ENCODE results near the gene SMIM32. TPM values are rescaled to one million over a fixed set of nuclear protein-coding genes. Genes with fewer than 3 reads are reported as not detected.

Gene SMIM32
- 10 to 100 TPM in 1 of 5 donors, under 1 TPM in 1, not detected in 3; 0.55 to 22.0 TPM for total RNA-seq
- polyA plus RNA-seq, result under 1 TPM; 0.30 to 0.76 (median 0.75) TPM
- long read RNA-seq, donor 1, partial matches to known transcripts, result 0 of 1 reads
- long read RNA-seq, donor 1, other reads (novel, unspliced or antisense), result 0 of 1 reads
- long read RNA-seq, donor 2, partial matches to known transcripts, result 0 of 2 reads
- long read RNA-seq, donor 2, other reads (novel, unspliced or antisense), result 0 of 2 reads
- long read RNA-seq, donor 3, partial matches to known transcripts, result 0 of 1 reads
- long read RNA-seq, donor 3, other reads (novel, unspliced or antisense), result 0 of 1 reads
- long read RNA-seq, donor 4, result 0 reads
- long read RNA-seq, donor 5, result 0 reads
- long read RNA-seq, donor 6, partial matches to known transcripts, result 0 of 2 reads
- long read RNA-seq, donor 6, other reads (novel, unspliced or antisense), result 0 of 2 reads
- long read RNA-seq, donor 7, partial matches to known transcripts, result 0 of 2 reads
- long read RNA-seq, donor 7, other reads (novel, unspliced or antisense), result 0 of 2 reads
- long read RNA-seq, donor 8, result 0 reads
- long read RNA-seq, donor 9, result 0 reads
- long read RNA-seq, donor 10, partial matches to known transcripts, result 0 of 3 reads
- long read RNA-seq, donor 10, other reads (novel, unspliced or antisense), result 0 of 3 reads

- Histone ChIP-seq H3K27ac (peak within 1 kb of the TSS in 1 of 5 donors; percentile 11), H3K9me3 (no peaks in the 10 kb centered on the region), H3K36me3 (peaks cover 0 to 13% (median 10%) of the 10 kb centered on the region in 4 donors), H3K27me3 (peaks cover 0 to 58% (median 42%) of the 10 kb centered on the region in 3 donors), H3K4me3 (peak within 1 kb of the TSS; percentile 39 to 56 (median 48)), H3K4me1 (peaks cover 21 to 52% (median 36%) of the 10 kb centered on the region in 4 donors)
- peak in 1 of 2 donors; percentile 76 for DNase-seq
- TF ChIP-seq EP300 (IDR thresholded peaks at IDR 0.05) (no peak), CTCF (IDR thresholded peaks at IDR 0.05) (no peak), POLR2A (IDR thresholded peaks at IDR 0.05) (no peak), POLR2AphosphoS5 (IDR thresholded peaks at IDR 0.05) (no peak)
- intact Hi-C loops (cut with DNase I; ENCODE audit: low total_unique reads), result no loop called here
- WGBS, 5 donors, result 1 to 2% (median 1%) methylated on average over 13 to 81 of the region's 81 CpGs
These were observed at the start of gene SMIM32 for GRCh38 chr5:136192526-136193321. Gene SMIM32 (minus strand): TSS chr5:136193162. CDS start chr5:136192524, 638 bp downstream.

- no peak for DNase-seq
- H3K27ac ChIP-seq, result no peak overlapping the region
- TF ChIP-seq POLR2AphosphoS5 (IDR thresholded peaks at IDR 0.05) (no peak), POLR2A (IDR thresholded peaks at IDR 0.05) (no peak), EP300 (IDR thresholded peaks at IDR 0.05) (no peak), CTCF (IDR thresholded peaks at IDR 0.05) (no peak)
- H3K4me3 ChIP-seq, result no peak overlapping the region
- no peaks in the 10 kb centered on the region for H3K9me3 ChIP-seq
- no peaks in the 10 kb centered on the region for H3K4me1 ChIP-seq
- intact Hi-C loops (cut with DNase I; ENCODE audit: low total_unique reads), result no loop called here
- no peaks in the 10 kb centered on the region for H3K36me3 ChIP-seq
- WGBS, 5 donors, result 76 to 86% (median 77%) methylated on average over 2 of the region's 2 CpGs
- H3K27me3 ChIP-seq, result no peaks in the 10 kb centered on the region
These were observed 49.6 kb upstream of the SMIM32 start for GRCh38 chr5:136242611-136243010.

- intact Hi-C loops (cut with DNase I; ENCODE audit: low total_unique reads), result no loop called here
These were observed 49.2 kb upstream of the SMIM32 start for GRCh38 chr5:136242136-136242535.

More at GRCh38 chr5:136242136-136242535, 49.2 kb upstream of the SMIM32 start:
- Histone ChIP-seq H3K27me3 (no peaks in the 10 kb centered on the region), H3K9me3 (no peaks in the 10 kb centered on the region), H3K36me3 (no peaks in the 10 kb centered on the region), H3K27ac (no peak overlapping the region), H3K4me3 (no peak overlapping the region), H3K4me1 (no peaks in the 10 kb centered on the region)
- no peak for DNase-seq
- no peak for TF ChIP-seq EP300 (IDR thresholded peaks at IDR 0.05)
- TF ChIP-seq POLR2A (IDR thresholded peaks at IDR 0.05), result no peak
- TF ChIP-seq POLR2AphosphoS5 (IDR thresholded peaks at IDR 0.05), result no peak
- TF ChIP-seq CTCF (IDR thresholded peaks at IDR 0.05), result no peak
- WGBS, 5 donors, result 53 to 72% (median 60%) methylated on average over 1 of the region's 1 CpG
